Fibroblast of lung (primary cell): ENCODE results near the gene APBB2. TPM values are rescaled to one million over a fixed set of nuclear protein-coding genes. Genes with fewer than 3 reads are reported as not detected.

ENCODE experiments used
- DNase-seq, 2 donors: peaks; one replicate each; pipeline versions ENCODE4 v3.0.0 to v3.0.0-alpha.2; 2010; ENCODE audit warnings: low read depth in 2 of 2
- H2AFZ ChIP-seq: 2 replicates; pipeline ENCODE4 v1.5.1; 2012; ENCODE audit warnings: low read length, control low read depth, inconsistent platforms
- H3K27ac ChIP-seq: 2 replicates; pipeline ENCODE4 v1.5.1; 2011; ENCODE audit warnings: low read length, control low read depth; ENCODE audit not compliant: insufficient read depth
- H3K27me3 ChIP-seq: 2 replicates; pipeline ENCODE4 v1.5.1; 2011; ENCODE audit warnings: mild to moderate bottlenecking, low read length; ENCODE audit not compliant: control insufficient read depth, insufficient read depth
- H3K36me3 ChIP-seq: 2 replicates; pipeline ENCODE4 v1.5.1; 2011; ENCODE audit warnings: low read length; ENCODE audit not compliant: control insufficient read depth, insufficient read depth
- H3K4me1 ChIP-seq: 2 replicates; pipeline ENCODE4 v1.5.1; 2011; ENCODE audit warnings: low read length; ENCODE audit not compliant: control insufficient read depth, insufficient read depth; ENCODE audit errors: extremely low read depth
- H3K4me2 ChIP-seq: 2 replicates; pipeline ENCODE4 v1.5.1; 2011; ENCODE audit warnings: low read length, control low read depth; ENCODE audit not compliant: insufficient read depth; ENCODE audit errors: extremely low read depth
- H3K4me3 ChIP-seq, 4 experiments: fragments of 200-600 bp in 1 of 4; sonication (generic) in 1 of 4; replicated peaks in 1 of 4; 2 replicates each; pipeline ENCODE4 v1.5.1; 2011 to 2016; ENCODE audit warnings: low read length in 4 of 4, low read depth in 3 of 4, mild to moderate bottlenecking in 3 of 4, control low read depth in 2 of 4, inconsistent platforms in 1 of 4, mixed read lengths in 1 of 4; ENCODE audit not compliant: insufficient read depth in 1 of 4; ENCODE audit errors: control extremely low read depth in 1 of 4
- H3K79me2 ChIP-seq: 2 replicates; pipeline ENCODE4 v1.5.1; 2012; ENCODE audit warnings: mild to moderate bottlenecking, low read length, inconsistent platforms; ENCODE audit not compliant: control insufficient read depth, insufficient read depth
- H3K9ac ChIP-seq: 2 replicates; pipeline ENCODE4 v1.5.1; 2011; ENCODE audit warnings: mild to moderate bottlenecking, low read length, control low read depth; ENCODE audit not compliant: insufficient read depth
- H3K9me3 ChIP-seq: 2 replicates; pipeline ENCODE4 v1.5.1; 2012; ENCODE audit warnings: low read depth, low read length; ENCODE audit not compliant: control insufficient read depth, insufficient read depth
- H4K20me1 ChIP-seq: 2 replicates; pipeline ENCODE4 v1.5.1; 2011; ENCODE audit warnings: low read length; ENCODE audit not compliant: control insufficient read depth, insufficient read depth; ENCODE audit errors: extremely low read depth
- EZH2 ChIP-seq: IDR thresholded peaks from 2 replicates; pipeline ENCODE4 v1.5.1; 2012; ENCODE audit warnings: low read length, control low read depth, mild to moderate bottlenecking; ENCODE audit errors: missing control alignments
- polyA plus RNA-seq, 2 donors: library from polyadenylated mRNA; depleted of rRNA in 1 of 2; stranded (reverse) in 1 of 2; unstranded in 1 of 2; fragments of >200 nt; gene quantifications; 2 replicates each; pipeline ENCODE4 v1.2.1, GENCODE V29; 2011 to 2012; ENCODE audit warnings: missing spikeins in 1 of 2
- total RNA-seq: library from RNA; depleted of rRNA; stranded (reverse); fragments of >200 nt; gene quantifications from 2 replicates; pipeline ENCODE4 v1.2.1, GENCODE V29; 2014
- TF ChIP-seq, protein P1 (sequence below), 2 donors: IDR thresholded peaks in 1 of 2; conservative IDR thresholded peaks in 1 of 2; 1 replicate in 1 of 2; 2 replicates in 1 of 2; pipeline ENCODE4 v1.5.1; 2011 to 2012; ENCODE audit warnings: low read length in 2 of 2, control low read depth in 1 of 2, inconsistent platforms in 1 of 2, low read depth in 1 of 2, mild to moderate bottlenecking in 1 of 2

Gene APBB2
- total and polyA plus RNA-seq, 2 donors (not counting 1 experiment from before 2014, with no cell fraction given): 25.1 to 29.8 TPM

GRCh38 chr4:41203841-41204240 lies 10.5 kb downstream of the APBB2 start:
- no peaks in the 10 kb centered on the region for H3K27me3 ChIP-seq
- no peaks in the 10 kb centered on the region for H3K36me3 ChIP-seq
- H3K9ac ChIP-seq: no peak overlapping the region
- no peaks in the 10 kb centered on the region for H3K9me3 ChIP-seq
- H3K4me1 ChIP-seq: peaks cover 18% of the 10 kb centered on the region
- DNase-seq: no peak
- peak overlapping the region; percentile 52 for H3K4me2 ChIP-seq
- no peak overlapping the region for H3K4me3 ChIP-seq
- H3K79me2 ChIP-seq: peaks cover 55% of the 10 kb centered on the region
- no peak overlapping the region for H2AFZ ChIP-seq
- peak overlapping the region; percentile 51 for H3K27ac ChIP-seq
- TF ChIP-seq EZH2: no peak
- TF ChIP-seq, protein P1, sequence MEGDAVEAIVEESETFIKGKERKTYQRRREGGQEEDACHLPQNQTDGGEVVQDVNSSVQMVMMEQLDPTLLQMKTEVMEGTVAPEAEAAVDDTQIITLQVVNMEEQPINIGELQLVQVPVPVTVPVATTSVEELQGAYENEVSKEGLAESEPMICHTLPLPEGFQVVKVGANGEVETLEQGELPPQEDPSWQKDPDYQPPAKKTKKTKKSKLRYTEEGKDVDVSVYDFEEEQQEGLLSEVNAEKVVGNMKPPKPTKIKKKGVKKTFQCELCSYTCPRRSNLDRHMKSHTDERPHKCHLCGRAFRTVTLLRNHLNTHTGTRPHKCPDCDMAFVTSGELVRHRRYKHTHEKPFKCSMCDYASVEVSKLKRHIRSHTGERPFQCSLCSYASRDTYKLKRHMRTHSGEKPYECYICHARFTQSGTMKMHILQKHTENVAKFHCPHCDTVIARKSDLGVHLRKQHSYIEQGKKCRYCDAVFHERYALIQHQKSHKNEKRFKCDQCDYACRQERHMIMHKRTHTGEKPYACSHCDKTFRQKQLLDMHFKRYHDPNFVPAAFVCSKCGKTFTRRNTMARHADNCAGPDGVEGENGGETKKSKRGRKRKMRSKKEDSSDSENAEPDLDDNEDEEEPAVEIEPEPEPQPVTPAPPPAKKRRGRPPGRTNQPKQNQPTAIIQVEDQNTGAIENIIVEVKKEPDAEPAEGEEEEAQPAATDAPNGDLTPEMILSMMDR (conservative IDR thresholded peaks at IDR 0.05 in 1 of 2, IDR thresholded peaks at IDR 0.05 in 1 of 2; ENCODE audit: low read depth in 1 of 2, low read length in 2 of 2): no peak
- no peaks in the 10 kb centered on the region for H4K20me1 ChIP-seq

DNA sequence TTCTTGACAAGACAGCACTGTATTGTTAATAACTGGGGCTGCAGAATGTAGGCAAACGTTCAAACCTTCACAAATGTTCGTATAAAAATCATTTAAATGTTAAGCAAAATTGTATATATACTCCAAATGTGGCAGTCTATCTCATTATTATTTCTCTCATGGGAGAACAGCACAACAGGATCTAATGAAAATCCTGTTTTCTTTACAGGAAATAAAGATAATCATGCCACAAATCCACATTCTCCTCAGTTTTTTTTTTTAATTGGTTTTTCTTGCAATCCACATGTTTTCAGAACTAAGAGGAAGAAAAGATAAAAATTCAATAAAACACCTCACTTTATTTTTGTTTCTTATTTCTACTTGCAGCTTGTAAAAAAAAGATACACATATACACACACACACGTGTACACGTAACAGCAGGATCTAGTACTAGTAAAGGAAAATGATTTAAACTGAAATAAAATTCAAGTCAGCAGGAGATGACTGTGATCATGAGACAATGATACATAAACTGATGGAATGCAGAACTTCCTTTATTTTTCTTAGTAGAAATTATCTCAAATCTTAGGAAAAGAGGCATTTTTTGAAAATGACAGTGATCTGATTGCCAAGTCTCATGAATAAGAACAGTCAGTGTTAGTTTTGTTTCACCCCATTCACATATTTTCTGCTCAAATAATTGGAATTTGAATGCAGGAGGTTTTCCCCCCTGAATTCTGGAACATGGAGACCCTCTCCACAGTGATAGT lies 11.3 kb downstream of the APBB2 start:
- Histone ChIP-seq H3K4me2 (peak overlapping the region; percentile 52), H3K27ac (peak overlapping the region; percentile 51), H2AFZ (no peak overlapping the region), H3K9ac (no peak overlapping the region), H4K20me1 (no peaks in the 10 kb centered on the region), H3K9me3 (no peaks in the 10 kb centered on the region), H3K4me1 (peaks cover 18% of the 10 kb centered on the region), H3K27me3 (no peaks in the 10 kb centered on the region), H3K36me3 (no peaks in the 10 kb centered on the region), H3K4me3 (no peak overlapping the region), H3K79me2 (peaks cover 53% of the 10 kb centered on the region)
- peak; percentile 38 to 62 for DNase-seq
- TF ChIP-seq EZH2: no peak
- TF ChIP-seq, protein P1 (conservative IDR thresholded peaks at IDR 0.05 in 1 of 2, IDR thresholded peaks at IDR 0.05 in 1 of 2; ENCODE audit: low read depth in 1 of 2, low read length in 2 of 2): no peak

GRCh38 chr4:41202356-41202755 lies 12.0 kb downstream of the APBB2 start:
- no peaks in the 10 kb centered on the region for H3K36me3 ChIP-seq
- peak overlapping the region; percentile 27 for H3K4me2 ChIP-seq
- H3K79me2 ChIP-seq: peaks cover 51% of the 10 kb centered on the region
- DNase-seq: no peak
- no peak overlapping the region for H3K27ac ChIP-seq
- no peak overlapping the region for H3K9ac ChIP-seq
- no peak for TF ChIP-seq EZH2
- TF ChIP-seq, protein P1 (conservative IDR thresholded peaks at IDR 0.05 in 1 of 2, IDR thresholded peaks at IDR 0.05 in 1 of 2; ENCODE audit: low read depth in 1 of 2, low read length in 2 of 2): no peak
- no peak overlapping the region for H3K4me3 ChIP-seq
- no peaks in the 10 kb centered on the region for H3K27me3 ChIP-seq
- H3K4me1 ChIP-seq: peaks cover 18% of the 10 kb centered on the region
- H4K20me1 ChIP-seq: no peaks in the 10 kb centered on the region
- no peak overlapping the region for H2AFZ ChIP-seq
- no peaks in the 10 kb centered on the region for H3K9me3 ChIP-seq
